HepG2 (cell line): ENCODE data around the gene SCUBE1. TPM values are rescaled to one million over a fixed set of nuclear protein-coding genes. Genes with fewer than 3 reads are reported as not detected.
A peak's percentile ranks its signal among the peaks of the same experiment; 100 is the strongest.

ENCODE experiments used
- ATRX ChIP-seq: sonication (generic); formaldehyde crosslinking; IDR thresholded peaks from 2 replicates; pipeline ENCODE4 v1.4.0; 2020; ENCODE audit warnings: missing genetic modification reagents, borderline replicate concordance
- CTCF ChIP-seq: sonication (generic); formaldehyde crosslinking; IDR thresholded peaks from 2 replicates; pipeline ENCODE4 v1.5.0; 2020; ENCODE audit warnings: mild to moderate bottlenecking, missing genetic modification reagents, moderate library complexity
- E2F5 ChIP-seq: sonication (generic); formaldehyde crosslinking; conservative IDR thresholded peaks from 2 replicates; pipeline ENCODE4 v1.4.0; 2020; ENCODE audit warnings: missing genetic modification reagents
- EEA1 ChIP-seq: sonication (generic); formaldehyde crosslinking; IDR thresholded peaks from 2 replicates; pipeline ENCODE4 v1.5.1; 2020; ENCODE audit warnings: mild to moderate bottlenecking, missing genetic modification reagents, borderline replicate concordance
- ELF1 ChIP-seq: sonication (generic); formaldehyde crosslinking; IDR thresholded peaks from 2 replicates; pipeline ENCODE4 v1.4.0; 2020; ENCODE audit warnings: missing genetic modification reagents
- GTF3A ChIP-seq: sonication (generic); formaldehyde crosslinking; conservative IDR thresholded peaks from 2 replicates; pipeline ENCODE4 v1.4.0; 2020; ENCODE audit warnings: mild to moderate bottlenecking, missing genetic modification reagents
- HDAC2 ChIP-seq: sonication (generic); formaldehyde crosslinking; IDR thresholded peaks from 2 replicates; pipeline ENCODE4 v1.4.0; 2020; ENCODE audit warnings: missing genetic modification reagents
- KLF11 ChIP-seq: IDR thresholded peaks from 2 replicates; pipeline ENCODE4 v1.6.1; 2016; ENCODE audit warnings: missing compliant biosample characterization
- NPAS2 ChIP-seq: sonication (generic); formaldehyde crosslinking; IDR thresholded peaks from 2 replicates; pipeline ENCODE4 v1.8.0; 2022; ENCODE audit warnings: mild to moderate bottlenecking, missing genetic modification reagents, borderline replicate concordance
- POLR2AphosphoS2 ChIP-seq: IDR thresholded peaks from 2 replicates; pipeline ENCODE4 v1.6.1; 2011; ENCODE audit warnings: low read depth, low read length, improper control_type of control experiment
- SMYD3 ChIP-seq: sonication (generic); formaldehyde crosslinking; IDR thresholded peaks from 2 replicates; pipeline ENCODE4 v1.8.1; 2023; ENCODE audit warnings: mild to moderate bottlenecking, missing genetic modification reagents
- SNAPC2 ChIP-seq: sonication (generic); formaldehyde crosslinking; IDR thresholded peaks from 2 replicates; pipeline ENCODE4 v1.8.1; 2022; ENCODE audit warnings: mild to moderate bottlenecking, missing genetic modification reagents
- STAG1 ChIP-seq: sonication (generic); formaldehyde crosslinking; IDR thresholded peaks from 2 replicates; pipeline ENCODE4 v1.4.0; 2020; ENCODE audit warnings: missing genetic modification reagents
- TCF7L2 ChIP-seq: IDR thresholded peaks from 2 replicates; pipeline ENCODE4 v1.6.1; 2011; ENCODE audit warnings: mild to moderate bottlenecking, low read depth, low read length, moderate library complexity
- ZBTB25 ChIP-seq: IDR thresholded peaks from 2 replicates; pipeline ENCODE4 v1.6.1; 2018; ENCODE audit warnings: missing genetic modification reagents
- ZBTB26 ChIP-seq: IDR thresholded peaks from 2 replicates; pipeline ENCODE4 v1.6.1; 2016; ENCODE audit warnings: missing compliant biosample characterization, missing genetic modification reagents, borderline replicate concordance
- ZBTB43 ChIP-seq: sonication (generic); formaldehyde crosslinking; conservative IDR thresholded peaks from 2 replicates; pipeline ENCODE4 v1.4.0; 2020; ENCODE audit warnings: missing genetic modification reagents
- ZEB1 ChIP-seq: IDR thresholded peaks from 2 replicates; pipeline ENCODE4 v1.6.1; 2012; ENCODE audit warnings: mild to moderate bottlenecking, low read depth, inconsistent platforms; ENCODE audit not compliant: insufficient replicate concordance
- ZNF136 ChIP-seq: sonication (generic); formaldehyde crosslinking; IDR thresholded peaks from 2 replicates; pipeline ENCODE4 v1.8.1; 2022; ENCODE audit warnings: low read depth, mild to moderate bottlenecking, moderate library complexity, missing genetic modification reagents
- ZNF276 ChIP-seq: sonication (generic); formaldehyde crosslinking; IDR thresholded peaks from 2 replicates; pipeline ENCODE4 v1.4.0; 2020; ENCODE audit warnings: mild to moderate bottlenecking, low read depth, missing genetic modification reagents
- ZNF317 ChIP-seq: sonication (generic); formaldehyde crosslinking; IDR thresholded peaks from 2 replicates; pipeline ENCODE4 v1.5.0; 2020; ENCODE audit warnings: mild to moderate bottlenecking, missing genetic modification reagents
- ZNF33A ChIP-seq: sonication (generic); formaldehyde crosslinking; IDR thresholded peaks from 2 replicates; pipeline ENCODE4 v1.5.1; 2020; ENCODE audit warnings: missing genetic modification reagents, mild to moderate bottlenecking, moderate library complexity, borderline replicate concordance
- ZNF607 ChIP-seq: sonication (generic); formaldehyde crosslinking; IDR thresholded peaks from 2 replicates; pipeline ENCODE4 v1.5.1; 2020; ENCODE audit warnings: missing genetic modification reagents, mild to moderate bottlenecking, borderline replicate concordance
- ZSCAN22 ChIP-seq: sonication (generic); formaldehyde crosslinking; IDR thresholded peaks from 2 replicates; pipeline ENCODE4 v1.4.0; 2020; ENCODE audit warnings: mild to moderate bottlenecking, missing genetic modification reagents
- polyA plus RNA-seq, 8 experiments: library from polyadenylated mRNA; depleted of rRNA in 3 of 8; stranded (reverse) in 7 of 8; unstranded in 1 of 8; fragments of >200 nt; fragmentation: Illumina TruSeq in 4 of 8; extraction: Trizol in 4 of 8; gene quantifications; 2 replicates each; pipeline versions ENCODE4 v1.2.1 to v1.2.3, GENCODE V29; 2011 to 2016; ENCODE audit warnings: low read depth in 4 of 8, missing spikeins in 1 of 8, mixed read lengths in 1 of 8; ENCODE audit not compliant: insufficient read depth in 1 of 8
- total RNA-seq, 5 experiments: library from RNA; depleted of rRNA; stranded (reverse); fragments of >200 nt; fragmentation: Illumina TruSeq; extraction: Trizol; gene quantifications; 2 replicates each; pipeline ENCODE4 v1.2.3, GENCODE V29; 2016; ENCODE audit warnings: low read depth in 1 of 5

The SCUBE1 gene
- total and polyA plus RNA-seq, 2 of the 13 experiments (the other 11 are each of a cell fraction or from before 2014, with no cell fraction given): under 0.01 to 0.05 TPM

- TF ChIP-seq SMYD3 (CRISPR knock-in tag) (no peak), ZBTB43 (CRISPR knock-in tag) (no peak), ATRX (CRISPR knock-in tag) (no peak), E2F5 (CRISPR knock-in tag) (no peak), POLR2AphosphoS2 (no peak), GTF3A (no peak), KLF11 (CRISPR knock-in tag) (no peak), ZBTB25 (CRISPR knock-in tag) (0 out of 2 replicates have a peak, but pooled peaks have one; percentile 19), ZNF136 (no peak), ZEB1 (no peak), ZSCAN22 (CRISPR knock-in tag) (no peak), ZNF33A (no peak), TCF7L2 (no peak), ZBTB26 (CRISPR knock-in tag) (0 out of 2 replicates have a peak, but pooled peaks have one; percentile 16), ZNF317 (CRISPR knock-in tag) (no peak), NPAS2 (CRISPR knock-in tag) (no peak), ZNF607 (CRISPR knock-in tag) (no peak), CTCF (CRISPR knock-in tag) (peak; percentile 83), HDAC2 (CRISPR knock-in tag) (no peak), STAG1 (CRISPR knock-in tag) (peak; percentile 68), EEA1 (no peak), ELF1 (CRISPR knock-in tag) (no peak), ZNF276 (CRISPR knock-in tag) (no peak), SNAPC2 (CRISPR knock-in tag) (no peak)
Observed at GRCh38 chr22:43346521-43346929, 3.4 kb upstream of the SCUBE1 start (continued).
